CD4-positive, alpha-beta T cell (primary cell): ENCODE data around the gene UBB. TPM values are rescaled to one million over a fixed set of nuclear protein-coding genes. Genes with fewer than 3 reads are reported as not detected.

Source experiments
- ATAC-seq: fragments of 200-7000 bp; cut with Tn5 transposase; one replicate; pipeline ENCODE4 v1.10.0; 2022; ENCODE audit warnings: mild to moderate bottlenecking; ENCODE audit not compliant: poor library complexity
- CTCF ChIA-PET: fragments of 350-600 bp; sonication (Branson Sonifier 250); formaldehyde crosslinking; loops from one replicate; lab custom pipeline; 2021; ENCODE audit warnings: antibody characterized with exemption, inconsistent platforms; lab: Charles Lee
- POLR2A ChIA-PET: fragments of 350-600 bp; sonication (Branson Sonifier 250); formaldehyde crosslinking; loops from one replicate; lab custom pipeline; 2021; ENCODE audit warnings: antibody characterized with exemption, inconsistent platforms; lab: Charles Lee
- DNase-seq, 14 experiments: peaks; one replicate each; pipeline ENCODE4 v3.0.0-alpha.2; 2013 to 2020; ENCODE audit warnings: mixed read lengths in 2 of 14
- H3K27ac ChIP-seq, 2 donors: one replicate each; pipeline versions ENCODE4 v1.5.1 to v1.7.0; 2013; ENCODE audit warnings: low read length in 2 of 2, low read depth in 1 of 2, mild to moderate bottlenecking in 1 of 2
- H3K27me3 ChIP-seq, 2 experiments: 1 replicate in 1 of 2; 2 replicates in 1 of 2; pipeline versions ENCODE4 v1.6.1 to v1.7.0; 2013; ENCODE audit warnings: low read length in 2 of 2, control low read depth in 1 of 2, mild to moderate bottlenecking in 1 of 2, moderate library complexity in 1 of 2; ENCODE audit not compliant: insufficient read depth in 2 of 2, control insufficient read depth in 1 of 2
- H3K36me3 ChIP-seq: one replicate; pipeline ENCODE4 v1.6.1; 2013; ENCODE audit warnings: low read length, control low read depth; ENCODE audit not compliant: insufficient read depth
- H3K4me1 ChIP-seq: one replicate; pipeline ENCODE4 v1.6.1; 2013; ENCODE audit warnings: low read length, control low read depth; ENCODE audit not compliant: insufficient read depth
- H3K4me3 ChIP-seq: one replicate; pipeline ENCODE4 v1.5.1; 2013; ENCODE audit warnings: mild to moderate bottlenecking, low read length, moderate library complexity
- H3K9me3 ChIP-seq, 2 experiments: 1 replicate in 1 of 2; 2 replicates in 1 of 2; pipeline versions ENCODE4 v1.6.1 to v1.7.0; 2013; ENCODE audit warnings: low read length in 2 of 2, mild to moderate bottlenecking in 2 of 2, control low read depth in 1 of 2, moderate library complexity in 1 of 2; ENCODE audit not compliant: control insufficient read depth in 1 of 2, insufficient read depth in 1 of 2
- H3K27ac Mint-ChIP-seq: one replicate; pipeline ENCODE4 v1.8.0; 2020; ENCODE audit warnings: mixed read lengths
- H3K27me3 Mint-ChIP-seq: one replicate; pipeline ENCODE4 v1.8.0; 2021; ENCODE audit warnings: mixed read lengths
- H3K36me3 Mint-ChIP-seq: one replicate; pipeline ENCODE4 v1.8.0; 2021; ENCODE audit warnings: low read depth, mixed read lengths
- H3K4me1 Mint-ChIP-seq: one replicate; pipeline ENCODE4 v1.8.0; 2021; ENCODE audit warnings: low read depth, mixed read lengths
- H3K4me3 Mint-ChIP-seq: one replicate; pipeline ENCODE4 v1.8.0; 2020; ENCODE audit warnings: mild to moderate bottlenecking, mixed read lengths
- H3K9me3 Mint-ChIP-seq: one replicate; pipeline ENCODE4 v1.8.0; 2020; ENCODE audit warnings: mixed read lengths
- CTCF ChIP-seq: fragments of 200-600 bp; IDR thresholded peaks from one replicate; pipeline ENCODE4 v1.8.0; 2022; ENCODE audit warnings: antibody characterized with exemption, mild to moderate bottlenecking
- intact Hi-C, 2 experiments: fragments of 100-400 bp; cut with DNase I in 1 of 2; cut with micrococcal nuclease in 1 of 2; formaldehyde crosslinking; loops; one replicate each; pipeline versions ENCODE4 v1.15.1 to v1.9.0; 2023 to 2025; cut with DNase I, micrococcal nuclease
- total RNA-seq, 174 experiments: library from RNA in 2 of 174; stranded (reverse) in 2 of 174; gene quantifications; one replicate each; pipeline ENCODE4 v1.2.3 and lab custom pipeline; 2021 to 2026

Gene UBB
- total RNA-seq, 2 experiments from 2014 or later: 646 to 647 TPM

- intact Hi-C loops: loop anchor here in 1 of 2 experiments (10.0 kb wide), 1 partner anchor 53 kb away; no protein-coding TSS in a partner anchor
- Histone ChIP-seq H3K4me3 (no peak overlapping the region), H3K27ac (peak overlapping the region in 1 of 2 donors; percentile 90), H3K9me3 (no peaks in the 10 kb centered on the region), H3K36me3 (peaks cover 47% of the 10 kb centered on the region), H3K4me1 (peaks cover 58% of the 10 kb centered on the region), H3K27me3 (no peaks in the 10 kb centered on the region)
- CTCF ChIA-PET: interaction anchor here (5.3 kb wide), 1 partner anchor 53 kb away, joined by 26 read pairs; no protein-coding TSS in a partner anchor
- Mint-ChIP-seq H3K4me3 (peak overlapping the region; percentile 95), H3K27me3 (no peaks in the 10 kb centered on the region), H3K4me1 (peaks cover 55% of the 10 kb centered on the region), H3K27ac (peak overlapping the region; percentile 100), H3K9me3 (no peaks in the 10 kb centered on the region), H3K36me3 (peaks cover 61% of the 10 kb centered on the region)
- no peak for DNase-seq
- POLR2A ChIA-PET: interaction anchor here (0.6 to 3.3 kb wide), 4 partner anchors 12 to 132 kb away, joined by 3 to 56 read pairs (median 27); partner anchors contain the start of gene UBB
- no peak for TF ChIP-seq CTCF
- no peak for ATAC-seq
Measured at GRCh38 chr17:16417399-16417798, 36.5 kb downstream of the UBB start.

GRCh38 chr17:16417896-16418684 lies 37.2 kb downstream of the UBB start:
- Histone ChIP-seq H3K4me1 (peaks cover 60% of the 10 kb centered on the region), H3K27me3 (no peaks in the 10 kb centered on the region), H3K9me3 (no peaks in the 10 kb centered on the region), H3K36me3 (peaks cover 54% of the 10 kb centered on the region), H3K4me3 (no peak overlapping the region), H3K27ac (peak overlapping the region in 1 of 2 donors; percentile 18)
- ChIA-PET CTCF (interaction anchor here (1.1 to 5.3 kb wide), 2 partner anchors 54 kb away, joined by 4 to 26 read pairs; no protein-coding TSS in a partner anchor), POLR2A (interaction anchor here (1.5 kb wide), 1 partner anchor 11 kb away, joined by 5 read pairs; no protein-coding TSS in a partner anchor)
- peak overlapping the region; percentile 58 for H3K4me3 Mint-ChIP-seq
- peaks cover 55% of the 10 kb centered on the region for H3K4me1 Mint-ChIP-seq
- TF ChIP-seq CTCF: no peak
- H3K27me3 Mint-ChIP-seq: no peaks in the 10 kb centered on the region
- DNase-seq: no peak
- H3K27ac Mint-ChIP-seq: peak overlapping the region; percentile 85
- intact Hi-C loops: loop anchor here in 1 of 2 experiments (2.0 to 10.0 kb wide), 2 partner anchors 19 to 53 kb away; no protein-coding TSS in a partner anchor
- H3K9me3 Mint-ChIP-seq: no peaks in the 10 kb centered on the region
- peaks cover 68% of the 10 kb centered on the region for H3K36me3 Mint-ChIP-seq
- no peak for ATAC-seq

GRCh38 chr17:16418685-16419068 lies 37.8 kb downstream of the UBB start:
- Mint-ChIP-seq H3K9me3 (no peaks in the 10 kb centered on the region), H3K36me3 (peaks cover 74% of the 10 kb centered on the region), H3K4me1 (peaks cover 55% of the 10 kb centered on the region), H3K27me3 (no peaks in the 10 kb centered on the region), H3K27ac (peak overlapping the region; percentile 85), H3K4me3 (peak overlapping the region; percentile 75)
- CTCF ChIA-PET: interaction anchor here (0.8 to 1.1 kb wide), 2 partner anchors 9 to 55 kb away, joined by 4 to 6 read pairs; no protein-coding TSS in a partner anchor
- no peaks in the 10 kb centered on the region for H3K27me3 ChIP-seq
- DNase-seq (no peak), ATAC-seq (no peak)
- no peaks in the 10 kb centered on the region for H3K9me3 ChIP-seq
- H3K4me1 ChIP-seq: peaks cover 64% of the 10 kb centered on the region
- peak overlapping the region in 1 of 2 donors; percentile 18 for H3K27ac ChIP-seq
- intact Hi-C loops: loop anchor here in 1 of 2 experiments (2.0 to 10.0 kb wide), 2 partner anchors 18 to 54 kb away; no protein-coding TSS in a partner anchor
- no peak overlapping the region for H3K4me3 ChIP-seq
- POLR2A ChIA-PET: interaction anchor here (0.6 kb wide), 1 partner anchor 9 kb away, joined by 3 read pairs; no protein-coding TSS in a partner anchor
- peaks cover 60% of the 10 kb centered on the region for H3K36me3 ChIP-seq
- TF ChIP-seq CTCF: no peak
